Stimulated activated CD4-positive, alpha-beta T cell treated with anti-CD3 and anti-CD28 coated beads, Interleukin-4, amount 100 ng/mL, for 48 hours (primary cell): ENCODE measurements around the gene RPS17.
A peak's percentile ranks its signal among the peaks of the same experiment; 100 is the strongest.
"Not testable (repeated sequence)": the region's sequence is repeated elsewhere in the genome, so short reads cannot be mapped to it uniquely, and the experiment has no call there.

Source experiments
- DNase-seq, 2 donors: peaks; one replicate each; pipeline ENCODE4 v3.0.0-alpha.2; 2020; ENCODE audit warnings: low read depth in 2 of 2

RPS17 gene

GRCh38 chr15:82545478-82545877, 5.2 kb upstream of the RPS17 start:
- no peak for DNase-seq

- no peak for DNase-seq
Measured at GRCh38 chr15:82545002-82545401, 4.7 kb upstream of the RPS17 start.

DNA sequence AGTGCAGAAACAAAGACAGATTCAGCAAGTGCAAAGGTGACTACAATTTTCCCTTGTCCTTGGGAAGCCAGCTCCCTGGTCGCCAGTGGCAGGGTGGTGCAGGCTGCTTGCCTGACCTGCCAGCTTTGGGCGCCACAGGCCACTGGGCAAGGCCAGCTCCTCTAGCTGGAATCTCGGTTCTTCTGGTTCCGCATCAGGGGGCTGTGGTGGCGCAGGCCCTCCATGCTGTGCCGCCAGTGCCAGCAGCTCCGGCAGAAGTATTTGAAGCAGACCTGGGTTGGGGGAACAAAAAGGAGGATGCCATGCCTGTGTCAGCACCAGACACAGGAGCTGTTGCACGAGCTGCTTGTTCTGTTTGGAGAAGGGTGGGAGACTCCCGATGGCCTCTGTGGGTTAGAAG, 4.2 kb upstream of the RPS17 start:
- no peak for DNase-seq

GRCh38 chr15:82543160-82543559, 2.9 kb upstream of the RPS17 start:
- no peak for DNase-seq

DNA sequence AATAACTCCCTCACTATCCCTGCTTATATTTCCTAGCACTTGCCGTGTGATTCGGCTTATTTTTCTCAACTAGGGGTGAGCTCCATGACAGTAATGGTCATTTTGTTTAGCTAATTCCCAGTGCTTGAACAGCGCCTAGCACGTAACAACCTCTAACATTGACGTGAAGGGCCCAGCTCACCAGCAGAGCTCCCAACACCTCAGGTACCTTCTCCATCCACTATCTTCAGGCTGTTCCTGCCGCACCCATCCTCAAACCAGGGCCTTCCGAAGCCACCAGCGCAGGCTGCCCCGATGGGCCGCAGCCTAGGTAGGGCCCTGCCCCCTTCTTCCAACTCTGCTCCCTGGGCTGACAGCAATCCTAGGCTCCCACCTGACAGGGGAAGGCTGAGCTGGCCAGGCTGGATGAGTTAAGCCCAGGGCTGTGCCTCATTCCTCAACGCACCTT, 751 bp upstream of the RPS17 start:
- DNase-seq = no peak

GRCh38 chr15:82539691-82540054, 584 bp downstream of the RPS17 start:
- no peak for DNase-seq

- no peak for DNase-seq
Measured at GRCh38 chr15:82538961-82539690, 1.1 kb downstream of the RPS17 start.

GRCh38 chr15:82537351-82537908, 2.8 kb downstream of the RPS17 start:
- DNase-seq = no peak

- DNase-seq = no peak
Measured at GRCh38 chr15:82536409-82537350, 3.6 kb downstream of the RPS17 start.

- DNase-seq = no peak
Measured at GRCh38 chr15:82535566-82536408, 4.5 kb downstream of the RPS17 start.

DNA sequence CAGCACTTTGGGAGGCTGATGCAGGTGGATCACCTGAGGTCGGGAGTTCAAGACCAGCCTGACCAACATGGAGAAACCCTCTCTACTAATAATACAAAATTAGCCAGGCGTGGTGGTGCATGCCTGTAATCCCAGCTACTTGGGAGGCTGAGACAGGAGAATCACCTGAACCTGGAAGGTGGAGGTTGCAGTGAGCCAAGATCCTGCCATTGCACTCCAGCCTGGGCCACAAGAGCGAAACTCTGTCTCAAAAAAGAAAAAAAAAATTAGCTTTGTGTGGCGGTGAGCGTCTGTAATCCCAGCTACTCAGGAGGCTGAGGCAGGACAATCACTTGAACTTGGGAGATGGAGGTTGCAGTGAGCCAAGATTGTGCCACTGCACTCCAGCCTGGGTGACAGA, 5.1 kb downstream of the RPS17 start:
- DNase-seq = not testable (repeated sequence)

DNA sequence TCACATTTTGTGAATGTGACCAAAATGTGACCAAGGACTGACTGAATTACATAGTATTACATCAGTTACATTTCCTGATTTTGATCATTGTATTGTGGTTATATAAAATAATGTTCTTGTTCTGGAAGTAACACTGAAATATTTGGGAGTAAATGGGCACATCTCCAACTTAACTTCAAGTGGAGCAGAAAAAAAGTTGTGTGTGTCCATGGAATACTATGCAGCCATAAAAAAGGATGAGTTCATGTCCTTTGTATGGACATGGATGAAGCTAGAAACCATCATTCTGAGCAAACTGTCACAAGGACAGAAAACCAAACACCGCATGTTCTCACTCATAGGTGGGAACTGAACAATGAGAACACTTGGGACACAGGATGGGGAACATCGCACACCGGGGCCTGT, 5.8 kb downstream of the RPS17 start:
- not testable (repeated sequence) for DNase-seq

DNA sequence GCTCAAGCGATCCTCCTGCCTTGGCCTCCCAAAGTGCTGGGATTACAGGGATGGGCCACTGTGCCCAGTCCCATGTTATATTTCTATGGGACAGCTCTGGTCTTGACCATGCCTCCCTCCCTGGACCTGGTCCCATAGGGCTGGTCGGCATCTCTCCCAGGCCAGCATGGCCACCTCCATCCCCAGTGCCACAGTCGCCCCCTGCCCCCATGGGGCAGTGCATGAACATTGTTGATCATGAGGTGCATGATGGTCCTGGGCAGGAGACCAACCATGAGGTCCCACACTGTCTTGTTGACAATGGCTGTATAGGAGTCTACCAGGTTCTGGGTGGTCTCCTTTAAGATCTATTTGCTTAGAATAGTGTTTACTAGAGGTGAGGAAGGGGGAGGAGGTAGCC, 6.5 kb downstream of the RPS17 start:
- DNase-seq = no peak

- DNase-seq = no peak
Measured at GRCh38 chr15:82532991-82533481, 7.2 kb downstream of the RPS17 start.

DNA sequence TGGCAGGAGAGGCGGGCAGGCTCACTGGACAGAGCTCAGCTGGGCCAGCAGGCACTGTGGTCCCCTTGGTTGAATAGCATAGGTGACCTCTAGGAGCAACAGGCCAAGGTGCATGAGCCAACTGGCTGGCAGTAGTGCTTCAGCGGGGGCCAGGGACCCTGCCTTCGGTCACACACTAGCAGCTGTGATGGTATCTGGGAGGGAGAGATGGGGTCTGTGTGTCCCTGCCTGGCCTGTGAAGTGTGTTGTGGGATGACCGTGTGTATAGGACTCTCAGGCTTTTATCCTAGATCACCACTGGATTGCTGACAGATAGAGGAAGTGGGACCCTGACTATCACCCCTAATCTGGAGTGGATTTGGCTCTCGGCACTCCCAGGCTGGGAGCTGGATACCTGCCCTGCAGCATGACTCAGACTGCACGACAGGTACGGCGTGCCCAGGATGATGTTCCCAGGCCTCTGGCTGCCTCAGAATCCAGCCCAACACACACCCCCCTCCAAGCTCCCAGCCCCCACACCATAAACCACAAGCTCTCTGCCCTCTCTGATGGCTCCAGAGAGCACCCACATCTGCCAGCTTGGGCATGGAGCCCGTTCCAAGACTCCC, 7.8 kb downstream of the RPS17 start:
- no peak for DNase-seq

DNA sequence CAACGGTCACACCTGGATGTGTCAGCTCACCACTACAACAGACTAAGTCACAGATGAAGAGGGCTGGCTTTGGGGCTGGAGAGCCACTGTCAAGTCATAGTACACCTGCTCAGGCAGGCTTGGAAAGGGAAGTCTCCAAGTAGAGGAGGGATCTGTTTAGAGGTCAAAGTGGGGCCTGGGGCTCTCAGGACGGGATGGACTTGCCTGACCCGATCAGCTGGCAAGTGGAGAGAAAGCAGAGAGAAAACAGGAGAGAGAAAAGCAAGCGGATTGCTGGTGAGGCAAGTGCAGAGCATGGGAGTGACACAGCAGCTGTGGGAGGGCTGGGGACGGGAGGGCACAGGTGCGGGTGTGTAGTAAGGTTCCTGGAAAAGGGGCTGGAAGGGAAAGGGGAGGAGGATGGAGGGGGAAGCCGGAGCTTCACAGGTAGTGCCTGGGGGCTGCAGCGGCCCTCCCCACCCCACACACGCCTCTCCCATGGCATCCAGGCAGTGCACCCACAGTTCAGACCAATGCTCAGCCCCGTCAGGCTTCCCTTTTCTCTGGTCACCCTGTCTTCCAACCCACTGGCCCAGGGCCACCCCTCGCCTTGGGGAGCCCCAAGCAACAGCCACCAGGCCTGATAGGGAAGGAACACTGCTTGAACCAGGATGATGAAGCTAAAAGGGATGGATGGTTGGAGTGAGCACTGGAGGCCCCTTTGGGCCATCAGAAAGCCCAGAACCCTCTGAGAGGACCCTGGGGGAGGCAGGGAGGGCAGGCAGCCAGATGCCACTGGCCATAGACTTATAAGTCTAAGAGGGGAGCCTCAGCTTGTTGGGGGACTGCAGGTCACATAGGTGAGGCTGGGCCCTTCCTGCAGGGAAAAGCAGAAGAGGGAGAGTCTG, 8.5 kb downstream of the RPS17 start:
- no peak for DNase-seq

DNA sequence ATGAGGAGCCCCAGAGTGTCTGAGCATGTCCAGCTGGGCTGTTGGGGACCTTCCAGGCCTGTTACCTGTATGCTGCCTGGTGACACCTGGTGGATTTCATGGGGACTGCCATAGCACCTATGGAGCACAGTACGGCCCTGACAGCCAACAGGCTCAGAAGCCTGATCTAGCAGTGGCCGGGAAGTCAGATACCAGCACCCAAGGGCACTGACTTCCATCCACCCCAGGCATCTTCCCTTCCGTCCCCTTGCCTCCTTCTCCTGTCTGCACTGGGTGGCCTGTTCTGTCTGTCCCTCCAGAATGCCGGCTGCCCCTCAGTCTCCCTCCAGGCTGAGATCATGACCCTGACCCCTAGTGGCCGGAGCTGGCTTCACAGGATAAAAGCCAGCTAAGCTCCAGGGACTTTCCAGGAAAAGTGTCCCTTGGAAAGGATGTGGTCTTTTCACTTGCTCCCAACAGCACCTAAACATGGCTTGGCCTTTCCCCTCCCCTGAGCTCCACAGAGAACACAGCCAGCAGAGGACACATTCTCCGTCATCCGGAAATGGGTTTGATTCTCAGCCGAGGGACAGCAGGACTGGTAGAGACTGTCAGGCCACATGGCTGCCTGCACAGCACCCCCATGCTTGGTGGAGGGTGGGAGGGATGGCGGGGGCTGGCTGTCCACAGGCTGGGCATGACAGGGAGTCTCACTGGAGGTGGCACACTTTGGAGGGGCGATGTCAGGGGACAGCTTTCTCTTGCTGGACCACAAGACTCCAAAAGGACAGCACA, 9.5 kb downstream of the RPS17 start:
- peak; percentile 53 to 55 for DNase-seq

- DNase-seq = no peak
Measured at GRCh38 chr15:82530006-82530405, 10.3 kb downstream of the RPS17 start.

- not testable (repeated sequence) for DNase-seq
Measured at GRCh38 chr15:82513587-82513986, 26.7 kb downstream of the RPS17 start.
